K562 (cell line): ENCODE results near the gene MPZL1. TPM values are rescaled to one million over a fixed set of nuclear protein-coding genes. Genes with fewer than 3 reads are reported as not detected.

Experiments
- C11orf30 ChIP-seq: fragments of 450-650 bp; IDR thresholded peaks from 2 replicates; pipeline ENCODE4 v1.6.1; 2016; ENCODE audit warnings: low read depth, mild to moderate bottlenecking
- EHMT2 ChIP-seq: fragments of 450-650 bp; IDR thresholded peaks from 2 replicates; pipeline ENCODE4 v1.6.1; 2018; ENCODE audit warnings: antibody characterized with exemption
- ESRRA ChIP-seq: fragments of 450-650 bp; IDR thresholded peaks from 2 replicates; pipeline ENCODE4 v1.6.1; 2014; ENCODE audit warnings: low read depth, mild to moderate bottlenecking, moderate library complexity, borderline replicate concordance
- ILF3 ChIP-seq: fragments of 450-650 bp; IDR thresholded peaks from 2 replicates; pipeline ENCODE4 v1.6.1; 2018; ENCODE audit warnings: antibody characterized with exemption, mild to moderate bottlenecking, moderate library complexity, borderline replicate concordance
- MBD1 ChIP-seq: fragments of 250-450 bp; sonication (Bioruptor Pico); IDR thresholded peaks from 2 replicates; pipeline ENCODE4 v1.8.0; 2022; ENCODE audit warnings: inconsistent platforms
- PHF20 ChIP-seq: fragments of 450-650 bp; IDR thresholded peaks from 2 replicates; pipeline ENCODE4 v1.6.1; 2018; ENCODE audit not compliant: partially characterized antibody
- PPARD ChIP-seq: fragments of 250-450 bp; sonication (Bioruptor Pico); IDR thresholded peaks from 2 replicates; pipeline ENCODE4 v1.8.0; 2022; ENCODE audit warnings: inconsistent platforms, mild to moderate bottlenecking, moderate library complexity
- RFX7 ChIP-seq: fragments of 250-450 bp; sonication (Bioruptor Pico); IDR thresholded peaks from 2 replicates; pipeline ENCODE4 v1.5.1; 2021; ENCODE audit warnings: mild to moderate bottlenecking
- SRSF3 ChIP-seq: fragments of 200-400 bp; formaldehyde crosslinking; IDR thresholded peaks from 2 replicates; pipeline ENCODE4 v1.6.1; 2016; ENCODE audit warnings: mild to moderate bottlenecking, low read length, moderate library complexity; ENCODE audit not compliant: insufficient read depth
- STAT5A ChIP-seq: IDR thresholded peaks from 2 replicates; pipeline ENCODE4 v1.6.1; 2012; ENCODE audit warnings: low read length, inconsistent platforms, borderline replicate concordance
- TCF7 ChIP-seq: sonication (generic); IDR thresholded peaks from 2 replicates; pipeline ENCODE4 v1.6.1; 2016; ENCODE audit warnings: antibody characterized with exemption, borderline replicate concordance
- TEAD4 ChIP-seq, 2 experiments: sonication (generic) in 1 of 2; formaldehyde crosslinking in 1 of 2; IDR thresholded peaks; 2 replicates each; pipeline versions ENCODE4 v1.6.1 to v1.8.0; 2012 to 2022; ENCODE audit warnings: borderline replicate concordance in 1 of 2, inconsistent platforms in 1 of 2, low read length in 1 of 2, mild to moderate bottlenecking in 1 of 2, missing genetic modification reagents in 1 of 2
- TRIM28 ChIP-seq: fragments of 450-650 bp; IDR thresholded peaks from 2 replicates; pipeline ENCODE4 v1.6.1; 2017
- ZNF354B ChIP-seq: fragments of 250-450 bp; sonication (Bioruptor Pico); IDR thresholded peaks from 2 replicates; pipeline ENCODE4 v1.4.0; 2020
- ZNF75A ChIP-seq: fragments of 450-650 bp; formaldehyde crosslinking; IDR thresholded peaks from 2 replicates; pipeline ENCODE4 v1.4.0; 2020; ENCODE audit warnings: mild to moderate bottlenecking
- ZNF830 ChIP-seq: fragments of 250-450 bp; sonication (Bioruptor Pico); IDR thresholded peaks from 2 replicates; pipeline ENCODE4 v1.5.0; 2021; ENCODE audit warnings: mild to moderate bottlenecking
- polyA plus RNA-seq, 8 experiments: library from polyadenylated mRNA; depleted of rRNA in 4 of 8; stranded (reverse) in 5 of 8; unstranded in 3 of 8; fragments of >200 nt; fragmentation: Nextera tagmentation in 2 of 8; fragmentation: Illumina TruSeq in 1 of 8; extraction: Ambion mirVana in 2 of 8; extraction: Trizol in 1 of 8; gene quantifications; 2 replicates each; pipeline versions ENCODE4 v1.2.1 to v1.2.3, GENCODE V29; 2011 to 2014; ENCODE audit warnings: inconsistent platforms in 1 of 8, missing spikeins in 1 of 8
- total RNA-seq, 7 experiments: library from RNA; depleted of rRNA in 6 of 7; stranded (reverse); fragments of >200 nt in 6 of 7; fragmentation: Illumina TruSeq in 2 of 7; extraction: Trizol in 2 of 7; gene quantifications; 2 replicates each; pipeline versions ENCODE4 v1.2.1 to v1.2.3, GENCODE V29; 2011 to 2021; ENCODE audit warnings: low replicate concordance in 1 of 7
- TF ChIP-seq, protein P1 (sequence below): sonication (generic); formaldehyde crosslinking; IDR thresholded peaks from 2 replicates; pipeline ENCODE4 v1.8.0; 2023; ENCODE audit warnings: mild to moderate bottlenecking, missing genetic modification reagents
- TF ChIP-seq, protein P2 (sequence below): fragments of 250-450 bp; sonication (Bioruptor Pico); IDR thresholded peaks from 2 replicates; pipeline ENCODE4 v1.6.1; 2021; ENCODE audit warnings: mild to moderate bottlenecking
- TF ChIP-seq, protein P3 (sequence below): fragments of 250-450 bp; sonication (Bioruptor Pico); IDR thresholded peaks from 2 replicates; pipeline ENCODE4 v1.5.0; 2021
- TF ChIP-seq, protein P4 (sequence below): sonication (generic); formaldehyde crosslinking; IDR thresholded peaks from 2 replicates; pipeline ENCODE4 v1.8.1; 2023; ENCODE audit warnings: mild to moderate bottlenecking, missing genetic modification reagents

MPZL1 gene
- total and polyA plus RNA-seq, 9 of the 15 experiments (the other 6 are each of a cell fraction or from before 2014, with no cell fraction given), result 14.5 to 153 (median 66.5) TPM

GRCh38 chr1:167820684-167821355 is 99.0 kb downstream of the MPZL1 start (continued):
- TF ChIP-seq, protein P1, sequence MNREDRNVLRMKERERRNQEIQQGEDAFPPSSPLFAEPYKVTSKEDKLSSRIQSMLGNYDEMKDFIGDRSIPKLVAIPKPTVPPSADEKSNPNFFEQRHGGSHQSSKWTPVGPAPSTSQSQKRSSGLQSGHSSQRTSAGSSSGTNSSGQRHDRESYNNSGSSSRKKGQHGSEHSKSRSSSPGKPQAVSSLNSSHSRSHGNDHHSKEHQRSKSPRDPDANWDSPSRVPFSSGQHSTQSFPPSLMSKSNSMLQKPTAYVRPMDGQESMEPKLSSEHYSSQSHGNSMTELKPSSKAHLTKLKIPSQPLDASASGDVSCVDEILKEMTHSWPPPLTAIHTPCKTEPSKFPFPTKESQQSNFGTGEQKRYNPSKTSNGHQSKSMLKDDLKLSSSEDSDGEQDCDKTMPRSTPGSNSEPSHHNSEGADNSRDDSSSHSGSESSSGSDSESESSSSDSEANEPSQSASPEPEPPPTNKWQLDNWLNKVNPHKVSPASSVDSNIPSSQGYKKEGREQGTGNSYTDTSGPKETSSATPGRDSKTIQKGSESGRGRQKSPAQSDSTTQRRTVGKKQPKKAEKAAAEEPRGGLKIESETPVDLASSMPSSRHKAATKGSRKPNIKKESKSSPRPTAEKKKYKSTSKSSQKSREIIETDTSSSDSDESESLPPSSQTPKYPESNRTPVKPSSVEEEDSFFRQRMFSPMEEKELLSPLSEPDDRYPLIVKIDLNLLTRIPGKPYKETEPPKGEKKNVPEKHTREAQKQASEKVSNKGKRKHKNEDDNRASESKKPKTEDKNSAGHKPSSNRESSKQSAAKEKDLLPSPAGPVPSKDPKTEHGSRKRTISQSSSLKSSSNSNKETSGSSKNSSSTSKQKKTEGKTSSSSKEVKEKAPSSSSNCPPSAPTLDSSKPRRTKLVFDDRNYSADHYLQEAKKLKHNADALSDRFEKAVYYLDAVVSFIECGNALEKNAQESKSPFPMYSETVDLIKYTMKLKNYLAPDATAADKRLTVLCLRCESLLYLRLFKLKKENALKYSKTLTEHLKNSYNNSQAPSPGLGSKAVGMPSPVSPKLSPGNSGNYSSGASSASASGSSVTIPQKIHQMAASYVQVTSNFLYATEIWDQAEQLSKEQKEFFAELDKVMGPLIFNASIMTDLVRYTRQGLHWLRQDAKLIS (CRISPR knock-in tag), result no peak
- TF ChIP-seq ILF3 (no peak), PPARD (0 out of 2 replicates have a peak, but pooled peaks have one; percentile 25), RFX7 (no peak), ZNF830 (no peak), ZNF354B (no peak), TEAD4 (IDR thresholded peaks at IDR 0.05; ENCODE audit: low read length) (no peak), TEAD4 (CRISPR knock-in tag; IDR thresholded peaks at IDR 0.05; ENCODE audit: borderline replicate concordance) (no peak), ESRRA (no peak), MBD1 (no peak), SRSF3 (no peak), ZNF75A (CRISPR knock-in tag) (peak; percentile 43; the same call in 1 of the 2 replicates), STAT5A (no peak), PHF20 (no peak), EHMT2 (no peak), C11orf30 (peak; percentile 89), TCF7 (no peak), TRIM28 (no peak)
- TF ChIP-seq, protein P2, sequence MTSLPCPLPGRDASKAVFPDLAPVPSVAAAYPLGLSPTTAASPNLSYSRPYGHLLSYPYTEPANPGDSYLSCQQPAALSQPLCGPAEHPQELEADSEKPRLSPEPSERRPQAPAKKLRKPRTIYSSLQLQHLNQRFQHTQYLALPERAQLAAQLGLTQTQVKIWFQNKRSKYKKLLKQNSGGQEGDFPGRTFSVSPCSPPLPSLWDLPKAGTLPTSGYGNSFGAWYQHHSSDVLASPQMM, result no peak
- TF ChIP-seq, protein P3, sequence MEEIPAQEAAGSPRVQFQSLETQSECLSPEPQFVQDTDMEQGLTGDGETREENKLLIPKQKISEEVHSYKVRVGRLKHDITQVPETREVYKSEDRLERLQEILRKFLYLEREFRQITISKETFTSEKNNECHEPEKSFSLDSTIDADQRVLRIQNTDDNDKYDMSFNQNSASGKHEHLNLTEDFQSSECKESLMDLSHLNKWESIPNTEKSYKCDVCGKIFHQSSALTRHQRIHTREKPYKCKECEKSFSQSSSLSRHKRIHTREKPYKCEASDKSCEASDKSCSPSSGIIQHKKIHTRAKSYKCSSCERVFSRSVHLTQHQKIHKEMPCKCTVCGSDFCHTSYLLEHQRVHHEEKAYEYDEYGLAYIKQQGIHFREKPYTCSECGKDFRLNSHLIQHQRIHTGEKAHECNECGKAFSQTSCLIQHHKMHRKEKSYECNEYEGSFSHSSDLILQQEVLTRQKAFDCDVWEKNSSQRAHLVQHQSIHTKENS (CRISPR knock-in tag), result no peak
- TF ChIP-seq, protein P4, sequence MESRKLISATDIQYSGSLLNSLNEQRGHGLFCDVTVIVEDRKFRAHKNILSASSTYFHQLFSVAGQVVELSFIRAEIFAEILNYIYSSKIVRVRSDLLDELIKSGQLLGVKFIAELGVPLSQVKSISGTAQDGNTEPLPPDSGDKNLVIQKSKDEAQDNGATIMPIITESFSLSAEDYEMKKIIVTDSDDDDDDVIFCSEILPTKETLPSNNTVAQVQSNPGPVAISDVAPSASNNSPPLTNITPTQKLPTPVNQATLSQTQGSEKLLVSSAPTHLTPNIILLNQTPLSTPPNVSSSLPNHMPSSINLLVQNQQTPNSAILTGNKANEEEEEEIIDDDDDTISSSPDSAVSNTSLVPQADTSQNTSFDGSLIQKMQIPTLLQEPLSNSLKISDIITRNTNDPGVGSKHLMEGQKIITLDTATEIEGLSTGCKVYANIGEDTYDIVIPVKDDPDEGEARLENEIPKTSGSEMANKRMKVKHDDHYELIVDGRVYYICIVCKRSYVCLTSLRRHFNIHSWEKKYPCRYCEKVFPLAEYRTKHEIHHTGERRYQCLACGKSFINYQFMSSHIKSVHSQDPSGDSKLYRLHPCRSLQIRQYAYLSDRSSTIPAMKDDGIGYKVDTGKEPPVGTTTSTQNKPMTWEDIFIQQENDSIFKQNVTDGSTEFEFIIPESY (CRISPR knock-in tag), result no peak
